Activated CD8-positive, alpha-beta T cell treated with anti-CD3 and anti-CD28 coated beads for 36 hours (primary cell): ENCODE results near the gene ARMC9. TPM values are rescaled to one million over a fixed set of nuclear protein-coding genes. Genes with fewer than 3 reads are reported as not detected.

ENCODE experiments used
- ATAC-seq: fragments of 200-7000 bp; cut with Tn5 transposase; one replicate; pipeline ENCODE4 v1.10.0; 2021; ENCODE audit warnings: mild to moderate bottlenecking, moderate library complexity
- CTCF ChIA-PET: fragments of 350-600 bp; sonication (Branson Sonifier 250); formaldehyde crosslinking; loops from one replicate; lab custom pipeline; 2021; ENCODE audit warnings: antibody characterized with exemption; lab: Charles Lee
- POLR2A ChIA-PET: fragments of 350-600 bp; sonication (Branson Sonifier 250); formaldehyde crosslinking; loops from one replicate; lab custom pipeline; 2021; ENCODE audit warnings: antibody characterized with exemption; lab: Charles Lee
- DNase-seq: peaks from one replicate; pipeline ENCODE4 v3.0.0-alpha.2; 2020
- H3K27ac Mint-ChIP-seq: one replicate; pipeline ENCODE4 v1.8.0; 2021; ENCODE audit warnings: mild to moderate bottlenecking, mixed read lengths
- H3K27me3 Mint-ChIP-seq: one replicate; pipeline ENCODE4 v1.8.0; 2021; ENCODE audit warnings: mixed read lengths
- H3K36me3 Mint-ChIP-seq: one replicate; pipeline ENCODE4 v1.8.0; 2021; ENCODE audit warnings: low read depth, mixed read lengths
- H3K4me1 Mint-ChIP-seq: one replicate; pipeline ENCODE4 v1.8.0; 2021; ENCODE audit warnings: low read depth, mixed read lengths
- H3K4me3 Mint-ChIP-seq: one replicate; pipeline ENCODE4 v1.8.0; 2021; ENCODE audit warnings: mild to moderate bottlenecking, moderate library complexity, mixed read lengths
- H3K9me3 Mint-ChIP-seq: one replicate; pipeline ENCODE4 v1.8.0; 2021; ENCODE audit warnings: mixed read lengths
- intact Hi-C: fragments of 100-400 bp; cut with micrococcal nuclease; formaldehyde crosslinking; loops from one replicate; pipeline ENCODE4 v1.10.0; 2022
- total RNA-seq, 2 experiments: library from RNA; stranded (reverse); gene quantifications; one replicate each; pipeline ENCODE4 v1.2.3, GENCODE V29; 2021
- TF ChIP-seq, protein P1 (sequence below): fragments of 200-600 bp; IDR thresholded peaks from one replicate; pipeline ENCODE4 v1.8.0; 2022; ENCODE audit warnings: antibody characterized with exemption, mild to moderate bottlenecking

Gene ARMC9
- total RNA-seq, 2 experiments from 2014 or later = 2.0 to 2.2 TPM

DNA sequence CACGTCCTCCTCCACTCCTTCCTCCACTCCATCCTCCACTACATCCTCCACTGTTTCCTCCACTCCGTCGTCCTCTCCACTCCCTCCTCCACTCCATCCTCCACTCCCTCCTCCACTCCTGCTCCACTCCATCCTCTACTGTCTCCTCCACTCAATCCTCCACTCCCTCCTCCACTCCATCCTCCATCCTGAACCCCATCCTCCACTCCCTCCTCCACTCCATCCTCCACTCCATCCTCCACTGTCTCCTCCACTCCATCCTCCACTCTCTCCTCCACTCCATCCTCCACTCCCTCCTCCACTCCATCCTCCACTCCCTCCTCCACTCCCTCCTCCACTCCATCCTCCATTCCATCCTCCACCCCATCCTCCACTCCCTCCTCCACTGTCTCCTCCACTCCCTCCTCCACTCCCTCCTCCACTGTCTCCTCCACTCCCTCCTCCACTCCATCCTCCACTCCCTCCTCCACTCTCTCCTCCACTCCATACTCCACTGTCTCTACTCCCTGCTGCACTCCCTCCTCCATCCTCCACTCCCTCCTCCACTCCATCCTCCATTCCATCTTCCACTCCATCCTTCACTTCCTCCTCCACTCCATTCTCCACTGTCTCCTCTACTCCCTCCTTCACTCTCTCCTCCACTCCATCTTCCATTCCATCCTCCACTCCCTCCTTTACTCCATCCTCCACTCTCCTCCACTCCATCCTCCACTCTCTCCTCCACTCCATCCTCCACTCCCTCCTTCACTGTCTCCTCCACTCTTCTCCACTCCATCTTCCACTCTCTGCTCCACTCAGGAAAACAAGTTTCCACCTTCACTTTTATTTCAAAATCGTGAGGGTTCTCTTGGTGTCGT lies 182.8 kb downstream of the ARMC9 start:
- H3K36me3 Mint-ChIP-seq = no peaks in the 10 kb centered on the region
- H3K4me3 Mint-ChIP-seq = no peak overlapping the region
- no peaks in the 10 kb centered on the region for H3K27me3 Mint-ChIP-seq
- no peaks in the 10 kb centered on the region for H3K4me1 Mint-ChIP-seq
- H3K9me3 Mint-ChIP-seq = peaks cover 7% of the 10 kb centered on the region
- intact Hi-C loops = no loop called here
- CTCF ChIA-PET = no interaction called here
- no peak for ATAC-seq
- no peak for DNase-seq
- no peak overlapping the region for H3K27ac Mint-ChIP-seq
- TF ChIP-seq, protein P1, sequence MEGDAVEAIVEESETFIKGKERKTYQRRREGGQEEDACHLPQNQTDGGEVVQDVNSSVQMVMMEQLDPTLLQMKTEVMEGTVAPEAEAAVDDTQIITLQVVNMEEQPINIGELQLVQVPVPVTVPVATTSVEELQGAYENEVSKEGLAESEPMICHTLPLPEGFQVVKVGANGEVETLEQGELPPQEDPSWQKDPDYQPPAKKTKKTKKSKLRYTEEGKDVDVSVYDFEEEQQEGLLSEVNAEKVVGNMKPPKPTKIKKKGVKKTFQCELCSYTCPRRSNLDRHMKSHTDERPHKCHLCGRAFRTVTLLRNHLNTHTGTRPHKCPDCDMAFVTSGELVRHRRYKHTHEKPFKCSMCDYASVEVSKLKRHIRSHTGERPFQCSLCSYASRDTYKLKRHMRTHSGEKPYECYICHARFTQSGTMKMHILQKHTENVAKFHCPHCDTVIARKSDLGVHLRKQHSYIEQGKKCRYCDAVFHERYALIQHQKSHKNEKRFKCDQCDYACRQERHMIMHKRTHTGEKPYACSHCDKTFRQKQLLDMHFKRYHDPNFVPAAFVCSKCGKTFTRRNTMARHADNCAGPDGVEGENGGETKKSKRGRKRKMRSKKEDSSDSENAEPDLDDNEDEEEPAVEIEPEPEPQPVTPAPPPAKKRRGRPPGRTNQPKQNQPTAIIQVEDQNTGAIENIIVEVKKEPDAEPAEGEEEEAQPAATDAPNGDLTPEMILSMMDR = no peak
- POLR2A ChIA-PET = no interaction called here

DNA sequence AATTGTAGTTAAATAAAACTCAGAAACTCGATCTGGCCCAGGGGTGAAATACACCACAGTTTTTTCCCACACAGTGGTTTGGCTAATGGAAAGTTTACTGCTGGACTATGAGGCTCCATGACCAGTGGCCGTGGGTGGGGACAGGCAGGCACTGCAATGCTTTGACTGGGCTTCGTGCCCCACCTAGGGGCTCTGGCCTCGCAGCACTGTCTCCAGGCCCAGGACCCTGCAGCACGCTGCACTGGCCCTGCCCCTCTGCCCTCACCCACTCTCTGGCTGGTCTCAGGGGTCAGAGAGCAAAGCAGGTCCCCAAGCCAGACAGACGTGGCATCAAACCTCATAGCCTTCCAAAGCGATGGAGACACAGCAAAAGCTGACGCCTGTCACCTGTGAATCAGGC lies 183.7 kb downstream of the ARMC9 start:
- no peak for DNase-seq

DNA sequence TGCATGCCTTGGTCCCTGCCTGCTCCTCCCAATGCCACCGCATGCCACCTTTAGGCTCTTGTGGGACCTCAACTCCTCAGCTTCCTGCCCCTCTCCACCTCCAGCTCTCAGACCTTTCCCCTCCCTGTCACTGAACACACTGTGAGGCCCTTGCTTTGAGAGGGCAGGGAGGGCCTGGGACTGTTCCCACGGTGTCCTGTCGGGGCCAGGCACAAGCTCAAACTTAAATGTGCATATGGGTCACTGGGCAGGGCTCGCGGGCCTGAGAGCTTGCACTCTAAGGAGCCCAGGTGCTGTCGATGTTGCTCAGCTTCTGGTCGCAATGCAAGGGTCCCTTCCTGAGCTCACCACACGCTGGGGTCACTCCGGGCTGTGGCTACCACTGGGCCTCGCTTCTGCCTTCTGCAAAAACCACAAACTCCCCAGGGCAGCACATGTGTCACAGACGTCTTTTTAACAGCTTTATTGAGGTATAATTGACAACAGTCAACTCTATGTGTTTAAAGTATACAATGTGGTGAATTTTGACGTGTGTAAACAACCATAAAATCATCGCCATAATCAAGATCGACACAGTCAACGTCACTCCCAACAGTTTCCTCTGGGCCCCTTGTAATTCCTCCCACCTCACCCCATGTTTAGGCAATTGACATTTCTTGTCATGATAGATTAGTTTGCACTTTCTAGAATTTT lies 185.1 kb downstream of the ARMC9 start:
- peaks cover 7% of the 10 kb centered on the region for H3K9me3 Mint-ChIP-seq
- H3K27ac Mint-ChIP-seq = no peak overlapping the region
- ATAC-seq (no peak), DNase-seq (no peak)
- ChIA-PET POLR2A (no interaction called here), CTCF (no interaction called here)
- intact Hi-C loops = no loop called here
- H3K4me3 Mint-ChIP-seq = no peak overlapping the region
- TF ChIP-seq, protein P1 = no peak
- H3K27me3 Mint-ChIP-seq = no peaks in the 10 kb centered on the region
- no peaks in the 10 kb centered on the region for H3K4me1 Mint-ChIP-seq
- no peaks in the 10 kb centered on the region for H3K36me3 Mint-ChIP-seq

More for the DNA sequence above, 183.7 kb downstream of the ARMC9 start:
- intact Hi-C loops = no loop called here
- Mint-ChIP-seq H3K4me3 (no peak overlapping the region), H3K27ac (no peak overlapping the region), H3K9me3 (peaks cover 7% of the 10 kb centered on the region), H3K4me1 (no peaks in the 10 kb centered on the region), H3K36me3 (no peaks in the 10 kb centered on the region), H3K27me3 (no peaks in the 10 kb centered on the region)
- ChIA-PET CTCF (no interaction called here), POLR2A (no interaction called here)
- ATAC-seq = no peak
- TF ChIP-seq, protein P1 = no peak

DNA sequence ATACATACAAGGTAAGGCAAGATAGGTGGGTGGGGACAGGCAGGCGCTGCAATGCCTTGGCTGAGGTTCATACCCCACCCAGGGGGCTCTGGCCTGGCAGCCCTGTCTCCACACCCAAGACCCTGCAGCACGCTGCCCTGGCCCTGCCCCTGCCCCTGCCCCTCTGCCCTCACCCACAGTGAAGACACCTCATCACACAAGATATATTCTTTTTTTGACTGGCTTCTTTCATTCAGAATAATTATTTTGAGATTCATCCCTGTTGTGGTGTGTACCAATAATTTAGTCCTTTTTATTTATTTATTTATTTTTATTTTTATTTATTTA lies 185.6 kb downstream of the ARMC9 start:
- CTCF ChIA-PET = no interaction called here
- no peak overlapping the region for H3K4me3 Mint-ChIP-seq
- no peaks in the 10 kb centered on the region for H3K27me3 Mint-ChIP-seq
- intact Hi-C loops = no loop called here
- TF ChIP-seq, protein P1 = no peak
- no peaks in the 10 kb centered on the region for H3K4me1 Mint-ChIP-seq
- POLR2A ChIA-PET = no interaction called here
- no peak for ATAC-seq
- peaks cover 7% of the 10 kb centered on the region for H3K9me3 Mint-ChIP-seq
- H3K36me3 Mint-ChIP-seq = no peaks in the 10 kb centered on the region
- no peak for DNase-seq
- H3K27ac Mint-ChIP-seq = no peak overlapping the region

DNA sequence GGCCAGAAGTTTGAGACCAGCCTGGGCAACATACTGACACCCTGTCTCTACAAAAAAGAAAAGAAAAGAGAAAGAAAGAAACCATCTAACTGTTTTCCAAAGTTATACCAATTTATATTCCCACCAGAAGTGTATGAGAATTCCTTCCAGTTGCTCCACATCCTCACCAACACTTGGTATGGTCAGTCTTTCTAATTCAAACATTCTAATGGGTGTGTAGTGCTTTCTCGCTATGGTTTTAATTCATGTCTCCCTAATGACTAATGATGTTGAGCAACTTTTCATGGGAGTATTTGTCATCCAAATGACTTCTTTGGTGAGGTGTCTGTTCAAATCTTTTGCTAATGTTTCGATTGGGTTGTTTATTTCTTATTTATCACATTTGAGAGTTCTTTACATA lies 186.5 kb downstream of the ARMC9 start:
- DNase-seq (no peak), ATAC-seq (no peak)
- ChIA-PET POLR2A (no interaction called here), CTCF (no interaction called here)
- H3K9me3 Mint-ChIP-seq = peaks cover 7% of the 10 kb centered on the region
- intact Hi-C loops = no loop called here
- TF ChIP-seq, protein P1 = no peak
- H3K4me3 Mint-ChIP-seq = no peak overlapping the region
- H3K27ac Mint-ChIP-seq = no peak overlapping the region
- H3K27me3 Mint-ChIP-seq = no peaks in the 10 kb centered on the region
- H3K4me1 Mint-ChIP-seq = no peaks in the 10 kb centered on the region
- no peaks in the 10 kb centered on the region for H3K36me3 Mint-ChIP-seq
